HG02852 (cell line): ENCODE results near the gene RALGAPA2.

Experiments used
- ATAC-seq: cut with Tn5 transposase; IDR thresholded peaks from one replicate; pipeline ENCODE4 v1.9.1; 2021; ENCODE audit warnings: mild to moderate bottlenecking, moderate library complexity; ENCODE audit not compliant: unreplicated experiment

RALGAPA2 gene

DNA sequence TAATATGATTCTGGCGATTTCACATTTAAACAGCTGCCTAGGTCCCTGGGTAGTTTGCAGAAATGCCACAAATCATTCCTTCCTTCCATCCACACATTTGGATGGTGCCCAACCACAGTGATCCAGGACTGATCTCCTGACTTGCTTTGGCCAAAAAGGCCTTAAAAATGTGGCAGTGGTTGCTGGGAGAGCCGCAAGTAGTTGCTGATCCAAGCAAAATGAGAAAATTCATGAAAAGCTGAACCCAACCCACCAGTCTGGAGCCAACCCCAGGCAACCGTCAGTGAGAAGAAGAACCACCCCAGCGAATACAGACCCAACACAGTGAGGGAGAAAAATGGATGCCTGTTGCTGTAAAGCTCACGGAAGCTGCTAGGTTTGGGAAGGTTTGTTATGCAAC lies 25.1 kb downstream of the RALGAPA2 start:
- no peak for ATAC-seq

DNA sequence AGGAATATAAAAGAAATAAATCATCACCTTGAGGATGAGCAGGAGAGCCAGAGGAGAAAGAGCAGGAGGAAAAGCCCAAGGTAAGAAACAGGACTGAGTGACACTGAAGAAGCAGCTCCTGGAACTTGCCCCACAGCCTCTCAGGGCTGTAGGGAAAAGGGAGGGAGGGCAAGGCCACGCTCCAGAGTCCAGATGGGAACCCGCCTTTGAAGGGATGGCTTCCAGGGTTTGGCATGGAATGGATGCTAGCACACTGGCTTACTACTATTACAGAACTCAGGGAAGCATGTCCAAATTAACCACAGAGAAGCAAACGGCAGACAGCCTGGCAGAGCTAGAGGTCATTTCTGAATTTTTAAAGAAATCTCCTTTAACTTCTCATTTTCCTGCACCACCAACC lies 26.8 kb downstream of the RALGAPA2 start:
- ATAC-seq, result no peak

DNA sequence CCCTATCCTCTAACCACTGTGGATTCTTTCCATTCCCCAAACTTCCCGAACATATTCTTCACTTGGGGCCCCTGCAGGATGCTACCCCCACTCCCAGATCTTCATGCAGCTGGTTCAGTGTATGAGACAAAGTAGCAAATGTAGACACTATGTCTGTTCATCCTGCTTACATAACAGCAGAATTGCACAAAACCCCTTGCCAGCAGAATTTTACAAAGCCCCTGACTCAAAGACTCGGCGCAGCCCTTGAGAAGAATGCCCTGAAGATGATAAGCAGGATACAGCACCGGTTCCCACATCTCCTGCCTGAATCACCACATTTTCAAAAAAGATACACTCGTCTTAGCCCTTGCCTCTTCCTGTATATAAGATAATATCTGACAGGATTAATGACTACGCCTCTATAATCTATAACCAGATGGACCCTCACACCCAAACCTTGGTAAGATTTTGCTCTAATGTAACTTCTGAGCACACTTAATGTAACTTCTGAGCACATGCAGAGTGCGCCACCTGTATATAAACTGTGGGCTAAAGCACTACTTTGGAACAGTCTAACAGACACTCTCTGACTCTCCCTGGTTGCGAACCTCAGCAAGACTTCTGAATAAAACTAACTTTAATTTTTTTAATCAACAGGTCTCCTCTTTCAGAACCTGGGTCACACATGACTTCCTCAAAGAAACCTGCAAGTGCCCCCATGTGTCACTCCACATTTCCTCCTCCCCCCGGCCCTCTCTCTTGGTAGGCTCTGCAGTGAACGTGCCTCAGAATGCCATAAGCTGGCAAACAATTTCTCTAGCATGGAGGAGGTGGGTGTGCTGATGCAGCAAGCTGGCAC lies 28.7 kb downstream of the RALGAPA2 start:
- no peak for ATAC-seq

DNA sequence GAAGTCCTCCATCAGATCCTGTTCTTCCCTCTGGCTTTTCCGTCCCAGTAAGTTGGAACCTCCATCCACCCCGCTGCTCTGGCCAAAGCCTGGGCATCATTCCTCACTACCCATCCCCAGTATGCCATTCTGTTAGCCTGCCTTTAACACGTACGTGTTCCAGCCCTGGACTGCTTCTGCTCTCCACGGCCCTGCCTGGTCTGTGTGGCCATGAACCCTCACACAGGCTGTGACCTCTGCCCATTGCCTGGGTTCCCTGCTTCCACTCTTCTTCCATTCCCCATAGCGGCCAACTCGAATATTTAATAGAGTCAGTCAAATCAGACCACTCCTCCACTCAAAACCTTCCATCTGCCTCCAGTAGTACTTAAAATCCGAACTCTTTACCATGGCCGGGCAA lies 29.4 kb downstream of the RALGAPA2 start:
- no peak for ATAC-seq

DNA sequence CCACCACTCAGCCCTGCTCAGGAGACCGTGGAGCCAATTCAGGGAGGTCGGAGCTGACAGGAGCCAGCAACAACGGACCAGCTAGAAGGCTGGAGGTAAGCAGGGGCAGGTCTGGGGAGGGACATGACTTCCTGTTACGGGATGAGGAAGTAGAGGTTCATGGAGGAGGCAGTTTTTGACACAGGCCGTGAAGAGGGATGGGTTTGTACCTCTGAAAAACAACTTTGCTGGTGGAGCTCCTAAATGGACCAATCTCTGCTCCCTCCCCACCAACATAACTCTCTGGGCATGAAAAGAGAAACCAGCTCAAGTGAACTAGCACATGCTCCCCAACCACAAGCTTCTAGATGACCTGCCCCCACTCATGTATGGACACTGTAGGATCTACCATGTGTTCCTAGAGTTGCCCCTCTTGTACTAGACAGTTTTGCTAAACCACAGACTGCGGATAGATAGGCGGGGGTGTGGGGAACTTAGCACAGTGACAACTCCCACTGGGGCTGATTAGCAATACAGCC lies 31.4 kb downstream of the RALGAPA2 start:
- ATAC-seq, result no peak

DNA sequence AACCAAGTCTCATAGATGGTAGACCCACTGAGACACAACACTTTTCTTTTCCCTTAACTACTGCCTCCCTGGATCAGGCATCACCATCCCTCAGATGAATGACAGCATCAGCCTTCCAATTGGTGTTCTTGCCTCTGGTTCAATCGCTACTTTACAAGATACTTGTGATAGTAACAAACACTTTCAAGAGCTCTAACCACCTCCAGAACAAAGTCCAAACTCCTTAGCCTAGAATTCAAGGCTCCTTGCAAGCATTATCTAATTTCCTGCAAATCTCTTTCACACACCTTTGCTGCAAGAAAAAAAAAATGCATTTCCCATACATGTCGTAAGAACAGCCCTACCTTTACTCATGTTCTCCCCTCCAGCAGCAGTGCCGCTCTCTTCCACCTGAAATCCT lies 33.1 kb downstream of the RALGAPA2 start:
- ATAC-seq, result no peak

DNA sequence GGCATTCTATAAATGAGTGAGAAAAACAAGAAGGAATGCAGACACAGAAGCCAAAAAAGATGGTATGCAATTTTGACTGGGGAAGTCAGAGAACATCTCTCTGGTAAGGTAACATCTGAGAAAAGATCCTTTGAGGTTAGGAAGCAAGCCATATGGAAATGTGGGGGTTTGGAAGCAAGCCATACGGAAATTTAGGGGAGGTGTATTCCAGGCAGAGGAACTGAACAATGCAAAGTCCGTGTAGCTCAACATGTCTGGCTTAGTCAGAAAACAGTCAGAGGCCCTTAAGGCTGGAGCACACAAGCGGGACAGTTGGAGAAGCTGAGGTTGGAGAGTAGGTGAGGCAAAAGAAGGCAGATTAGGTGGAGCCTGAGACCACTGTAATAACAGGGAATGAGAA lies 35.3 kb downstream of the RALGAPA2 start:
- ATAC-seq, result no peak

DNA sequence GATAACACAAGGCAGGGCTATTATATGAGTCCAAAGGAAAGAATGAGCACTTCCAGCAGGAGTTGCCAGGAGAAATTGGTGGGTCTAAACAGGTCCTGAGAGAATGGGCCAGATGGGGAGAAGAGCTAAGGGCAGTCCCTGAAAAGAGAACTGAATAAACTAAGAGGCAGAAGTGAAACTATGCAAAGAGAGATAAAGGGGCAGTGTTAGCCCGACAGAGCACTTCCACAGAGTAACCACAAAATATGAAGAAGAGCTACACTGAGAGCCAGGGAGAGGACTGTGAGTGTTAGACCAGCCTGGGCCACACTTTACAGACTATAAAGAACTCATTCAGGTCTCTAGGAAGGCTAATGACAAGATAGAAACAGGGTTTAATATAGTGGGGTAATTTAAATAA lies 43.8 kb downstream of the RALGAPA2 start:
- peak; percentile 99 for ATAC-seq

DNA sequence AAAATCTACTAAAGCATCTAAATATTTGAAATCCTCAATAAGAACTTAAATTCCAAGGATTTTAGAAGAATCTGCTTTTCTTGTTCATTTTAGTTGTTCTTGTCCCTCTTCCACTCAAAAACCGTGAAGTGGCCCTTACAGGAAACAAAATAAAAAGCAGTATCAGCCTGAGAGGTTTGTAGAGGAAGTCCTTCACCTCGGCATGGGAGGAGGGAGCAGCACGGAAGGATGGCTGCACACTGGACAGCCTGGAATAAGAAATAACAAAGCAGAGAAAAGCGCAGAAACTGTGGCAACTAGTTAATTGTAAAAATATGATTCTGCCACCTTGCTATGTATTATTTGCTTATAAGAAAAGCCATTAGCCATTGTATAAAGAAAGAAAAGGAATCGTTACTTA lies 46.1 kb downstream of the RALGAPA2 start:
- no peak for ATAC-seq

DNA sequence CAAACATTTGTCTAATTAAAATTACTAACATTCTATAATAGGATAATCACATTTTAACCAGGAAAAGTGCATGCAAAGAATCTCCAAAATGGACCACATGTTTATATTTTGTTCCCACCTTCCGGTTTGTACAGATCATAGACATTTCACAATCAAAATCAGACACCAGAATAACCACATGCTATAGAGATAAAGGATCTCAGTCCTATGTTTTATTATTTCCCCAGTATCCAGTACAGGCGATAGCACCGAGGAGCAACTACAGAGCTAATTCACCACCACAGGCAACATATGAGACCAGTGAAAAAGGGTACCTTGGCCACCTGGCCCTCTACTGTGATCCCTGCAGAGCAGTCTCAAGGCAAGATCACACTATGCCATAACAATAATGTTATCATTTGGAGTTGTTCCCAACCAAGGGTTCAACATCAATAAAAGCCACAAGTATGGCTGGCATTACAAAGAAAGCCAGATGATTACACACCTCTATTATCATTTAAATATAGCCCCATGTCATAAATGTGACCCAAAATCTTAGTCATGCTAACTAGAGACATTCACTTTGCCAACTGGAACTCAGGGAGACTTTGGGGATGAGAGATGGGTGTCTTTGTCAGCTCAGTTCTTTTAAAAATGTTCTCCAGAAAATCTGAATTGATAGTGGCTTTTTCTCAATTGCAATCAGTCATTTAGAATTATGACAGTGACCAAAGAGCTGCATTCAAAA lies 46.7 kb downstream of the RALGAPA2 start:
- ATAC-seq, result no peak

DNA sequence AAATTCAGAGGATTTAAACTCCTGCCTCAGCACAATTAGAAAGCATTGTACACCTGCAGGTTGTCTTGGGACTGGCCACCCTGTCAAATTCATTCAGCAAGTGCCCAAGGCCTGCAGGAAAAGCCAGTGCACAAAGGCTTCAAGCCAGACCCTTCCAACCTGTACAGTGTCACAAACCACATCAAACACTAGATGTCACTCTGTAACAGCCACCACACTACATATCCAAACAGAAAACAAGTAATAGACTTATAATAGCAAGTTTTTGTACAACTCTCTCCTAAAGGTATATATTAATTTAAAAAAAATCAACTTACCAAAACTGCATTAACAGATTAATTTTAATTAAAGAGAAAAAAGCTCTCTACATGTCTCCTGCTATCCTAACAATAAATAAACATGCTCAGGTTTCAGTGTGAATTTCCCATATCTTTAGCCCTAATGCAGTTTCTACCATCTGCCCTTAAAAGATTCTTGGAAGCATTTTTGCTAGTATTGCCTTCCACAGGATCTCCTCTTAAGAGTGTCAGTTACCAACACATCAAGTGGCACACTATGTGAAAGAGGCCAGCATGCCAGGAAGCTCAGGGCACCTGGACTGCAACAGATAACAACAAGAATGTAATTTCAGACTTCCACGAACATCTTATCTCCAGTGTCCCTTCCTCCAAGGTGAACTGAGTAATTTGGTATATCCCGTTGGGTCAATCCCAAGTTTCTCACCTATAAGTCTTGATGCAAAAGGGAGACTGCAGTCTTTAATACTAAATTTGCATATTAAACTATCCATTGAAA lies 47.5 kb downstream of the RALGAPA2 start:
- no peak for ATAC-seq

DNA sequence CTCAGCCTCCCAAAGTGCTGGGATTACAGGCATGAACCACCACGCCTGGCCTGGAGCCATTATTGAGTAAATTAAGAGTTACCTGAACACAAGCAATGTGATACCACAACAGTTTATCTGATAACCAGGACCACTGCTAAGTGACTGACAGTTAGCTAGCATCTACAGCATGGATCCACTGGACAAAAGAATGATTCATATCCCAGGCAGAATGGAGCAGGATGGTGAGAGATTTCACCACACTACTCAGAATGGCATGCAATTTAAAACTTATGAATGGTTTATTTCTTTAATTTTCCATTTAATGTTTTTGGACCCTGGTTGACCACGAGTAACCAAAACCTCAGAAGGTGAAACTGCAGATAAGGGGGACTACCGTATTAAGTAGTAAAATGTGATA lies 48.6 kb downstream of the RALGAPA2 start:
- no peak for ATAC-seq

DNA sequence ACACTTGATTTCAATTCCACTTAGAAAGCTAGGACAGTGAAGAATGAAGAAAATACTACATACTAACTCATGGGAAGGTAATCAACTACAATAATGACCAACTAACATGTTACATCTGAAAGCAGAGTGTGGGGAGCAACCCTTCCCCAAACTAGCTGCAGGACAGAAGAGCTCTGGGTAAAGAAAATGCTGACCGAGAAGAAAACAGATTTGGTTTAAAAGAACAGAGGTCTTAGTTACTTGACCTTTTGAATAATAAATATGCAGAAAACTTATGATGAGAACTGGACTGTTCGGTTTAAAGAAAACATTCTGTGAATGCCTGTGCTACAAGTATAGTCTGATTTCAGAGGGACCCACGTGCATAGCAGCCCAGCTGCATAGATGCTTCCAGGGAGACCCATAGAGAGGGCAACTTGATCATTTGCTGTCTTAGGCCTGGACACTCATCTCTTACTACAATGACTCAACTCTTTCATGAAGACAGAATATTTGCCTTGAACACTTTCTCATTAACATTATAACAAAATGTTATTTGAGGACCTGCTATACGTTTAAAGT lies 53.5 kb downstream of the RALGAPA2 start:
- ATAC-seq, result no peak

DNA sequence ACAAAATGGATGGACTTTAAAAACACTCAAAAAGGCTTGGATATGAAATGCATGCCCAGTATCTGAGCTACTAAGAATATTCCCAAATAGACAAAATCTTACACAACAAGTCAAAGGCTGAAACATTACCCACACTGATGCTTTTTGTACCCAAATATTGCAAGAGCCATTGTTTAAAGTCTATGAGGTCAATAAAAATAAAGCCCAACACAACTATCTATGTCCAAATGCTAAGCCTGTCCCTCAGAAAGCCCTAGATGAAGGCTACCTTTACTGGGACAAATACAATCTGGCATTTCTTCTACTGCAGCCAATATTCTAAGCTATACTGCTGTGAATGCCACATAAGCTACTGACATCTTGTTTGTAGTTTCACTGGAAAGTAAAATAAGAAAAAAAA lies 54.3 kb downstream of the RALGAPA2 start:
- no peak for ATAC-seq

DNA sequence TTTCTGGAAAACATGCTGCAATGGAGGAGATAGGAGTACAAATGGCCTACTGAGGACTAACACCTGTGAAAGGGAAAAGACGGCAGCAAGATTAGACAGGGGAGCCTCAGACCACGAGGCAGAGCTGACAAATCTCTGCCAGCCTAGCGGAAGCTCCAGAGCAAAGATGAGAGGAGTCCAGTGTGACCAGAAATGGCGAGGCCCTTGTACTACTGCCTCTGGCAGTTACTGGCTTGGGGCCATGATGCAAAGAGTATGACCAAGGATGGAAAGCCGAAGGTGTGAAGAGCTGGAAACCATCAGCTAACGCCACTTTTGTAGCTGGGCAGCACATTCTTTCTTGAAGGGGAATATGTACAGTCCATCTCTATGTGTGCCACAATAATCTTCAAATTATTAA lies 55.4 kb downstream of the RALGAPA2 start:
- ATAC-seq, result no peak

DNA sequence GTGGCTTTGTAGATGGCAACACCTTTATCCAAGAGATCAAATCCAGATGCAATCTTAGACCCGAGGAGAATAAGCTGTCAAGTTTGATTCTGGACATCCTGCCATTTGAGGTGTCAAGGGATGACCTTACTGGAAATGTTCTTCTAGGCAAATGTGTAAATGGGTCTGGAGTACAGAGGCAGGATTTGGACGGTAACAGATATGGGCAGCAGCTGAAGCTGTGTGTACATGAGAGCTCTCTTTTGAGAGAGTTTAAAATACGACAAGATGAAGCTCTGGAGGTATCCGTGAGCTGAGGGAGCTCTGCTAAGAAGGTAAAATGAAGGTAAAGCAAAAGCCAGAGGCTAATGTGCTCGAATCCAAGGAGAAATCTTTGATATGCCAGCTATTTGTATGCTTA lies 56.6 kb downstream of the RALGAPA2 start:
- ATAC-seq, result no peak

DNA sequence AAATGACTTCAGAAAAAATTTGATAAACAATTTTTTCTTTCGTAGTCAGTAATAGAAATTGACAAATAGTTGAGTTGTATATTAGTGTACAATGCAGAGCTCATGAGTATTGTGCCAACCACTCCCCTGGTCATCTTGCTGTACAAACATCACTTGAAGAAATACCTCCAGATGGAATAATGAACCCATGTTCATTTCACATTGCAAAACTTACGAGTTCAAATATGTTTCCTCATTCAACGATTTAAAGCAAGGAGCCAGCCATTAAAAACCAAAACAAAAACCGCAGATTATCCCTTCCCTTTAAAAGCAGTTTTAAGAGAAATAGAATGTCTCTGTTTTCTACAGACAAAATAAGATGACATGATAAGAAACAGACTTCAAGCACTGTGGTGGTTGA lies 62.5 kb downstream of the RALGAPA2 start:
- no peak for ATAC-seq

DNA sequence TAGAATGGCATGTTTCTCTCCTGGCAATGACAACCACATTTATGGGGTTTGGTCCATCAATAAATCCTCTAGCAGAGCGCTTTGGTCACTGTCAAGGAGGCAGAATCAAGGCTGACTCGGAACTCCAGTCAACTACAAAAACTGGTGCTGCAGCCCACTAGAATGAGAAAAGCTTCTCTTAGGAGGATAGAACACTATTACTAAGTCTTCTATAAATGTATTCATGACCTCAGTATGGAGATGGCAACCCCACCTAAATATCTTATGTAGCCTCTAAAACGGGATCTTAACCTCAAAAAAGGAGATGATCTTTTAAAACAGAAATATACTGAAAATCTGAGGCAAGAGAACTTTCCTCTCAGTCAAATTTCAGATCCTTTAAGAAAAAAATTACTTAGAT lies 68.5 kb downstream of the RALGAPA2 start:
- no peak for ATAC-seq

DNA sequence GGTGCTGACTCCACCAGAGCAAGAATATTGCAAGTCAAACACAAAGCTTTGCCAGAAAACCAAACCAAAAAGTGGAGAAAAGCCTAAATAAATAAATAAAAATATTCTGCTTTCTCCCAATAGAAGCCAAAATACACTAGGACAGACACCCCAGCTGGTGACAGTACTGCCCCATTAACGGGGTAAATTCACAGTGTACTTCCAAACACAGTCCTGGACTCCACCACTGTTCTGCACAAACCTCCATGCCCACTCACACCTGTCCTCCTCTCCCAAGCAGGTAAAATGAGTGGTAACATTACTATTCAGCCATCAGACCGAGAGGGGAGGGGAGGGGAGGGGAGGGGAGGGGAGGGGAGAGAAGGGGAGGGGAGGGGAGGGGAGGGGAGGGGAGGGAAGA lies 70.7 kb downstream of the RALGAPA2 start:
- no peak for ATAC-seq

DNA sequence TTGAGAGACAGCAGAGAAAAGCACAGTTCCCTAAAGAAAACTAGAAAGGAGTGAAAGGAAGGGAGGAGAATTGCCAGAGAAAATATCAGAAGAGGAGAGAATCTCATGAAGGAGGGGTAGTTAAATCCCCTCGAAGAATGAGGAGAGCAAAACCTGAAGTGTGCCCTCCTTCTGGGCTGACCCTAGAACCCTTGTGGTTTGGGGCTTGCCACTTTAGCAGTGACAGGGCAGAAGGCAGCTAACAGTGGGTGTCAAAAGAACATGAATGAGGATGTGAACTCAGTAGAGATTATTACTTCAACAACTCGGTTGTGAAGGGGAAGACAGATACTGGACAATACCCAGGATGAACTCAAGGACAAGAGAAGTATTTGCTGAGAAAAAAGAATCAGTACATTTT lies 73.6 kb downstream of the RALGAPA2 start:
- ATAC-seq, result no peak
